HepG2 (cell line): Measurements from ENCODE around the gene NAT9. TPM values are rescaled to one million over a fixed set of nuclear protein-coding genes. Genes with fewer than 3 reads are reported as not detected.

ENCODE experiments used
- ARNTL ChIP-seq: sonication (generic); formaldehyde crosslinking; IDR thresholded peaks from 2 replicates; pipeline ENCODE4 v1.4.0; 2020; ENCODE audit warnings: mild to moderate bottlenecking, missing genetic modification reagents
- ATM ChIP-seq: fragments of 450-650 bp; IDR thresholded peaks from 2 replicates; pipeline ENCODE4 v1.7.1; 2017; ENCODE audit warnings: mild to moderate bottlenecking, borderline replicate concordance
- BORCS8-MEF2B ChIP-seq: sonication (generic); formaldehyde crosslinking; IDR thresholded peaks from 2 replicates; pipeline ENCODE4 v1.8.0; 2022; ENCODE audit warnings: mild to moderate bottlenecking, missing genetic modification reagents
- E2F1 ChIP-seq: sonication (generic); formaldehyde crosslinking; IDR thresholded peaks from 2 replicates; pipeline ENCODE4 v1.5.0; 2020; ENCODE audit warnings: missing genetic modification reagents
- MIER2 ChIP-seq: IDR thresholded peaks from 2 replicates; pipeline ENCODE4 v1.6.1; 2016; ENCODE audit warnings: missing biosample characterization, missing genetic modification reagents
- NFE2L2 ChIP-seq: fragments of 150-350 bp; IDR thresholded peaks from 2 replicates; pipeline ENCODE4 v1.6.1; 2014; ENCODE audit warnings: low read length
- SYNCRIP ChIP-seq: fragments of 200-400 bp; formaldehyde crosslinking; IDR thresholded peaks from 2 replicates; pipeline ENCODE4 v1.6.1; 2018; ENCODE audit warnings: mild to moderate bottlenecking, low read depth, low read length; ENCODE audit not compliant: insufficient read depth
- TP53 ChIP-seq: sonication (generic); formaldehyde crosslinking; conservative IDR thresholded peaks from 2 replicates; pipeline ENCODE4 v1.4.0; 2020; ENCODE audit warnings: missing genetic modification reagents
- ZFP91 ChIP-seq: sonication (generic); formaldehyde crosslinking; IDR thresholded peaks from 2 replicates; pipeline ENCODE4 v1.9.0; 2022; ENCODE audit warnings: missing genetic modification reagents, mild to moderate bottlenecking, borderline replicate concordance
- ZMAT5 ChIP-seq: sonication (generic); formaldehyde crosslinking; IDR thresholded peaks from 2 replicates; pipeline ENCODE4 v1.5.0; 2020; ENCODE audit warnings: mild to moderate bottlenecking, low read depth, missing genetic modification reagents, borderline replicate concordance
- ZNF274 ChIP-seq: sonication (generic); formaldehyde crosslinking; IDR thresholded peaks from 2 replicates; pipeline ENCODE4 v1.5.1; 2020; ENCODE audit warnings: mild to moderate bottlenecking, missing genetic modification reagents
- ZNF512 ChIP-seq: sonication (generic); formaldehyde crosslinking; IDR thresholded peaks from 2 replicates; pipeline ENCODE4 v1.4.0; 2020; ENCODE audit warnings: mild to moderate bottlenecking, missing genetic modification reagents
- ZNF564 ChIP-seq: sonication (generic); formaldehyde crosslinking; IDR thresholded peaks from 2 replicates; pipeline ENCODE4 v1.8.1; 2023; ENCODE audit warnings: mild to moderate bottlenecking, missing genetic modification reagents
- ZNF816 ChIP-seq: sonication (generic); formaldehyde crosslinking; IDR thresholded peaks from 2 replicates; pipeline ENCODE4 v1.8.0; 2022; ENCODE audit warnings: missing genetic modification reagents, mild to moderate bottlenecking, borderline replicate concordance
- polyA plus RNA-seq, 8 experiments: library from polyadenylated mRNA; depleted of rRNA in 3 of 8; stranded (reverse) in 7 of 8; unstranded in 1 of 8; fragments of >200 nt; fragmentation: Illumina TruSeq in 4 of 8; extraction: Trizol in 4 of 8; gene quantifications; 2 replicates each; pipeline versions ENCODE4 v1.2.1 to v1.2.3, GENCODE V29; 2011 to 2016; ENCODE audit warnings: low read depth in 4 of 8, missing spikeins in 1 of 8, mixed read lengths in 1 of 8; ENCODE audit not compliant: insufficient read depth in 1 of 8
- total RNA-seq, 5 experiments: library from RNA; depleted of rRNA; stranded (reverse); fragments of >200 nt; fragmentation: Illumina TruSeq; extraction: Trizol; gene quantifications; 2 replicates each; pipeline ENCODE4 v1.2.3, GENCODE V29; 2016; ENCODE audit warnings: low read depth in 1 of 5
- TF ChIP-seq, protein P1 (sequence below): sonication (generic); formaldehyde crosslinking; IDR thresholded peaks from 2 replicates; pipeline ENCODE4 v1.4.0; 2020; ENCODE audit warnings: mild to moderate bottlenecking, missing genetic modification reagents
- TF ChIP-seq, protein P2 (sequence below): sonication (generic); formaldehyde crosslinking; conservative IDR thresholded peaks from 2 replicates; pipeline ENCODE4 v1.5.0; 2020; ENCODE audit warnings: missing genetic modification reagents

The NAT9 gene
- total and polyA plus RNA-seq, 2 of the 13 experiments (the other 11 are each of a cell fraction or from before 2014, with no cell fraction given): 39.7 to 44.2 TPM

DNA sequence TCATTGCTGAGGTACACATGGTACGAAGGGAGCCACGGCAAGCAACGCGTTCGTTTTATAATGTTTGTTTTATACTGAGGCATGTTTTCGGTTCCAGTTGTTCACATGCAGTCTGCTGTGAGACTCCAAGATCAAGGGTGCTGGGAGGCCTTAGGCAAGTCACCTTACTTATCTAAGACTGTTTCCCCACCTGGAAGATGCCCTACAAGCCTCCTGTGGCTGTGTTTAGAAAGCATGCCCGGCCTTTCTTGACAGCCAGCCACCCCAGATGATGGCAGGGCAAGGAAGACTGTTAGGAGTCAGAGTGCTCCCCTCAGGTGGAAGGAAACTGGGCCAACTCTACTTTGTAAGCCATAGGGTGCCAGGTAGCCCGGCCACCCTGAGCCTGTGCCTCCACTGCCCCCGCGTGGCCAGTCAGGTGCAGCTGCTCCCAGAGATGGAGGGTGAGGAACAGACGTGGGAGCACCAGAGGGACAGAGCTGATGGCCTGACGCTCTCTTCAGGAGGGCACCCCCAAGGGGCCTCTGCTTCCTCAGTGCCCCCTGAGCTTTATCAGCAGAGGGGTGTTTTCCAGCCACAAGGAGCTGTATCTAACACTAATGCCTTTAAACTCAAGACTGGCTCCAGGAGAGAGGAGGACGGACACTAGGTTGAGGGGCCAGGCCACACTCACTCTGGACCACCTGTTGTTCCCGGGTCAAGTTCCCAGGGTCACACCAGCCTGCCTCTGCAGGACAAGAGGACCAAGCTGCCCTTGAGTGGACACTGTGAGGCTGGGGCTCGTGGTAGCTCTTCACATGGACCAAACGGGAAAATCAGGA, 5.4 kb downstream of the NAT9 start (continued):
- TF ChIP-seq ZMAT5 (no peak), ZNF274 (CRISPR knock-in tag) (no peak; the same call in 1 of the 2 replicates), ZFP91 (CRISPR knock-in tag) (peak; percentile 88), ZNF816 (CRISPR knock-in tag) (no peak), ZNF512 (0 out of 2 replicates have a peak, but pooled peaks have one; percentile 36), MIER2 (CRISPR knock-in tag) (peak; percentile 70; the same call in 1 of the 2 replicates), BORCS8-MEF2B (peak; percentile 82), ARNTL (CRISPR knock-in tag) (no peak), NFE2L2 (no peak), SYNCRIP (no peak), ZNF564 (peak; percentile 42; the same call in 1 of the 2 replicates), ATM (no peak), TP53 (CRISPR knock-in tag) (no peak), E2F1 (CRISPR knock-in tag) (no peak)
- TF ChIP-seq, protein P1, sequence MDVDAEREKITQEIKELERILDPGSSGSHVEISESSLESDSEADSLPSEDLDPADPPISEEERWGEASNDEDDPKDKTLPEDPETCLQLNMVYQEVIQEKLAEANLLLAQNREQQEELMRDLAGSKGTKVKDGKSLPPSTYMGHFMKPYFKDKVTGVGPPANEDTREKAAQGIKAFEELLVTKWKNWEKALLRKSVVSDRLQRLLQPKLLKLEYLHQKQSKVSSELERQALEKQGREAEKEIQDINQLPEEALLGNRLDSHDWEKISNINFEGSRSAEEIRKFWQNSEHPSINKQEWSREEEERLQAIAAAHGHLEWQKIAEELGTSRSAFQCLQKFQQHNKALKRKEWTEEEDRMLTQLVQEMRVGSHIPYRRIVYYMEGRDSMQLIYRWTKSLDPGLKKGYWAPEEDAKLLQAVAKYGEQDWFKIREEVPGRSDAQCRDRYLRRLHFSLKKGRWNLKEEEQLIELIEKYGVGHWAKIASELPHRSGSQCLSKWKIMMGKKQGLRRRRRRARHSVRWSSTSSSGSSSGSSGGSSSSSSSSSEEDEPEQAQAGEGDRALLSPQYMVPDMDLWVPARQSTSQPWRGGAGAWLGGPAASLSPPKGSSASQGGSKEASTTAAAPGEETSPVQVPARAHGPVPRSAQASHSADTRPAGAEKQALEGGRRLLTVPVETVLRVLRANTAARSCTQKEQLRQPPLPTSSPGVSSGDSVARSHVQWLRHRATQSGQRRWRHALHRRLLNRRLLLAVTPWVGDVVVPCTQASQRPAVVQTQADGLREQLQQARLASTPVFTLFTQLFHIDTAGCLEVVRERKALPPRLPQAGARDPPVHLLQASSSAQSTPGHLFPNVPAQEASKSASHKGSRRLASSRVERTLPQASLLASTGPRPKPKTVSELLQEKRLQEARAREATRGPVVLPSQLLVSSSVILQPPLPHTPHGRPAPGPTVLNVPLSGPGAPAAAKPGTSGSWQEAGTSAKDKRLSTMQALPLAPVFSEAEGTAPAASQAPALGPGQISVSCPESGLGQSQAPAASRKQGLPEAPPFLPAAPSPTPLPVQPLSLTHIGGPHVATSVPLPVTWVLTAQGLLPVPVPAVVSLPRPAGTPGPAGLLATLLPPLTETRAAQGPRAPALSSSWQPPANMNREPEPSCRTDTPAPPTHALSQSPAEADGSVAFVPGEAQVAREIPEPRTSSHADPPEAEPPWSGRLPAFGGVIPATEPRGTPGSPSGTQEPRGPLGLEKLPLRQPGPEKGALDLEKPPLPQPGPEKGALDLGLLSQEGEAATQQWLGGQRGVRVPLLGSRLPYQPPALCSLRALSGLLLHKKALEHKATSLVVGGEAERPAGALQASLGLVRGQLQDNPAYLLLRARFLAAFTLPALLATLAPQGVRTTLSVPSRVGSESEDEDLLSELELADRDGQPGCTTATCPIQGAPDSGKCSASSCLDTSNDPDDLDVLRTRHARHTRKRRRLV: peak; percentile 44; the same call in 1 of the 2 replicates
- TF ChIP-seq, protein P2, sequence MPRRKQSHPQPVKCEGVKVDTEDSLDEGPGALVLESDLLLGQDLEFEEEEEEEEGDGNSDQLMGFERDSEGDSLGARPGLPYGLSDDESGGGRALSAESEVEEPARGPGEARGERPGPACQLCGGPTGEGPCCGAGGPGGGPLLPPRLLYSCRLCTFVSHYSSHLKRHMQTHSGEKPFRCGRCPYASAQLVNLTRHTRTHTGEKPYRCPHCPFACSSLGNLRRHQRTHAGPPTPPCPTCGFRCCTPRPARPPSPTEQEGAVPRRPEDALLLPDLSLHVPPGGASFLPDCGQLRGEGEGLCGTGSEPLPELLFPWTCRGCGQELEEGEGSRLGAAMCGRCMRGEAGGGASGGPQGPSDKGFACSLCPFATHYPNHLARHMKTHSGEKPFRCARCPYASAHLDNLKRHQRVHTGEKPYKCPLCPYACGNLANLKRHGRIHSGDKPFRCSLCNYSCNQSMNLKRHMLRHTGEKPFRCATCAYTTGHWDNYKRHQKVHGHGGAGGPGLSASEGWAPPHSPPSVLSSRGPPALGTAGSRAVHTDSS: no peak
